ENCODE data around the gene MOK.
A peak's percentile ranks its signal among the peaks of the same experiment; 100 is the strongest.

MOK gene

DNA sequence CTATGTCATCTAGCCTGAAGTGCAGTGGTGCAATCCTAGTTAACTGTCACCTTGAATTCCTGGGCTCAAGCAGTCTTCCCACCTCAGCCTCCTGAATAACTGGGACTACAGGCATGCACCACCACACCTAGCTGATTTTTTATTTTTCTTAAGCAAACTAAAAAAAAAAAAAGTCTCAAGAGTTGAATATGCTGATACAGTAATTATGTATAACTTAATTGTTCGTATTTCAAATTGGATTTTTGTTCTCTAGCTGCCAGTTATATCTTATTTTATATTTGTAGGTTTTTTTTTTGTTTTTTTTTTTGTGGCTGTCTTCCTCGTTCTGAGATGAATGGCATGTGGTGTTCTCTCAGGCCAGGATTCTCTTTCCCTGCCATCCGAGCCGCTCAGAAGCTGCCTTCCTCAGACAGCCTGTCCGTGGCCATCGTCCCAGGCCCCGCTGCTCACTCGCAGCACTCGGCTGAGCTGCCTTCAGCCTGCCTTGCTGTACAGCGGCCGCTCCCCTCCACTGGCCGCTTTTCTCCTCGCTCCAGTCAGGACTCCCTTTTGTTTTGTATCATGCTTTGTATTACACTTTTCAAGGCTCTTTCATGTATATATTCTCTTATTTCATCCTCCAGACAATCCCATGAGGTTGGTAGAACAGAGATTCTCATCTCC, 112.0 kb downstream of the MOK start:
- TF ChIP-seq, protein P1, sequence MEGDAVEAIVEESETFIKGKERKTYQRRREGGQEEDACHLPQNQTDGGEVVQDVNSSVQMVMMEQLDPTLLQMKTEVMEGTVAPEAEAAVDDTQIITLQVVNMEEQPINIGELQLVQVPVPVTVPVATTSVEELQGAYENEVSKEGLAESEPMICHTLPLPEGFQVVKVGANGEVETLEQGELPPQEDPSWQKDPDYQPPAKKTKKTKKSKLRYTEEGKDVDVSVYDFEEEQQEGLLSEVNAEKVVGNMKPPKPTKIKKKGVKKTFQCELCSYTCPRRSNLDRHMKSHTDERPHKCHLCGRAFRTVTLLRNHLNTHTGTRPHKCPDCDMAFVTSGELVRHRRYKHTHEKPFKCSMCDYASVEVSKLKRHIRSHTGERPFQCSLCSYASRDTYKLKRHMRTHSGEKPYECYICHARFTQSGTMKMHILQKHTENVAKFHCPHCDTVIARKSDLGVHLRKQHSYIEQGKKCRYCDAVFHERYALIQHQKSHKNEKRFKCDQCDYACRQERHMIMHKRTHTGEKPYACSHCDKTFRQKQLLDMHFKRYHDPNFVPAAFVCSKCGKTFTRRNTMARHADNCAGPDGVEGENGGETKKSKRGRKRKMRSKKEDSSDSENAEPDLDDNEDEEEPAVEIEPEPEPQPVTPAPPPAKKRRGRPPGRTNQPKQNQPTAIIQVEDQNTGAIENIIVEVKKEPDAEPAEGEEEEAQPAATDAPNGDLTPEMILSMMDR (IDR thresholded peaks at IDR 0.05; ENCODE audit: unreplicated experiment in 3 of 3): no peak
- no peak overlapping the region for H3K4me3 Mint-ChIP-seq
- no peaks in the 10 kb centered on the region for H3K27me3 Mint-ChIP-seq (ENCODE audit: low read depth)
- peaks cover 39% of the 10 kb centered on the region for H3K4me1 Mint-ChIP-seq
- peaks cover 27% of the 10 kb centered on the region for H3K36me3 Mint-ChIP-seq (ENCODE audit: low read depth)
- H3K9me3 Mint-ChIP-seq: no peaks in the 10 kb centered on the region
- no peak overlapping the region for H3K27ac Mint-ChIP-seq

- Mint-ChIP-seq H3K4me1 (peaks cover 41% of the 10 kb centered on the region), H3K27ac (peak overlapping the region in 1 of 3 experiments; percentile 29), H3K9me3 (no peaks in the 10 kb centered on the region), H3K4me3 (no peak overlapping the region), H3K27me3 (ENCODE audit: low read depth) (no peaks in the 10 kb centered on the region), H3K36me3 (ENCODE audit: low read depth) (no peaks in the 10 kb centered on the region)
- TF ChIP-seq, protein P1 (IDR thresholded peaks at IDR 0.05; ENCODE audit: unreplicated experiment in 3 of 3): no peak
Measured at GRCh38 chr14:102189874-102190273, 115.1 kb downstream of the MOK start.

DNA sequence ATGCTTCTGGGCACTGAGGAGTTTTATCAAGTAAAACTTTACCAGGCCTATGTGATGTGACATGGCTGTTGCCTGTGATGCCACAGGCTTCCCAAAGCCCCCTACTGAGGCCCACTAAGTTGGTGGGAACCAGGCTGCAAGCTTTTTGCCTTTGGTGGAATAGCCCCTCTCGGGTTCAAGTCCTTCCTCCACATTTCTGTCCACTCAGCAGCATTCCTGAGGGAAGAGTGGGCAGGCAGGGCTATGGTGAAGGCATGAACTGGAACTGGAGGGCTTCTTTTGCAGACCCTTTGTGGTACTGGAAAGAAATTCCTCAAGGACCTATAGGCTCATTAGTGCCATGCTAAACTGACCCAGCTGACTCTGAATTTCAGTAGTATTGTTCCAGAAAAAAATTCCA, 116.8 kb downstream of the MOK start:
- H3K27ac Mint-ChIP-seq: no peak overlapping the region
- peaks cover 53% of the 10 kb centered on the region for H3K4me1 Mint-ChIP-seq
- no peak overlapping the region for H3K4me3 Mint-ChIP-seq
- H3K9me3 Mint-ChIP-seq: no peaks in the 10 kb centered on the region
- no peaks in the 10 kb centered on the region for H3K27me3 Mint-ChIP-seq (ENCODE audit: low read depth)
- TF ChIP-seq, protein P1 (IDR thresholded peaks at IDR 0.05; ENCODE audit: unreplicated experiment in 3 of 3): no peak
- no peaks in the 10 kb centered on the region for H3K36me3 Mint-ChIP-seq (ENCODE audit: low read depth)

- peaks cover 53% of the 10 kb centered on the region for H3K4me1 Mint-ChIP-seq
- H3K4me3 Mint-ChIP-seq: no peak overlapping the region
- no peaks in the 10 kb centered on the region for H3K9me3 Mint-ChIP-seq
- TF ChIP-seq, protein P1 (IDR thresholded peaks at IDR 0.05; ENCODE audit: unreplicated experiment in 3 of 3): no peak
- peak overlapping the region; percentile 27 to 69 (median 31) for H3K27ac Mint-ChIP-seq
- H3K36me3 Mint-ChIP-seq (ENCODE audit: low read depth): no peaks in the 10 kb centered on the region
- H3K27me3 Mint-ChIP-seq (ENCODE audit: low read depth): no peaks in the 10 kb centered on the region
Measured at GRCh38 chr14:102187568-102188001, 117.4 kb downstream of the MOK start.

- no peaks in the 10 kb centered on the region for H3K27me3 Mint-ChIP-seq (ENCODE audit: low read depth)
- TF ChIP-seq, protein P1 (IDR thresholded peaks at IDR 0.05; ENCODE audit: unreplicated experiment in 3 of 3): no peak
- H3K4me1 Mint-ChIP-seq: peaks cover 51% of the 10 kb centered on the region
- no peaks in the 10 kb centered on the region for H3K9me3 Mint-ChIP-seq
- no peak overlapping the region for H3K4me3 Mint-ChIP-seq
- no peaks in the 10 kb centered on the region for H3K36me3 Mint-ChIP-seq (ENCODE audit: low read depth)
- peak overlapping the region; percentile 27 to 69 (median 31) for H3K27ac Mint-ChIP-seq
Measured at GRCh38 chr14:102187044-102187443, 117.9 kb downstream of the MOK start.

DNA sequence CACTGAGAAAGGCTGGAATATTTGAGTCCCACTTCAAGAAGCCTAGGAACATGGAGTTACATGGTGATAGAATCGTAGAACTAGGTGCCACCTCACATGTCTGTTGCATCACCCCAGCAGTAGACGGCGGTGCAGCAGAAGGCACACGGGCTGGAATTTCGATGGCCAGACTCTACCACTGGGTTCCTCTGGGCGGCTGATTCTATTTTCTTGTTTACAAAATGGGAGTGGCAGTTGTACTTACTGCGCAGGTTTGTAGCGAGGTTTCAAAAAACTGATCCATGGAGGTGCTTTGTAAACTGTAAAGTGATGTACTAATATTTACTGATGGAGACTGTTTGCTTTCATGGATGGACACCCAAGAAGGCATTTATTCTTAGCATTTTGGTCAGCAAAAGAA, 119.6 kb downstream of the MOK start:
- H3K27ac Mint-ChIP-seq: no peak overlapping the region
- peaks cover 58% of the 10 kb centered on the region for H3K4me1 Mint-ChIP-seq
- H3K27me3 Mint-ChIP-seq (ENCODE audit: low read depth): no peaks in the 10 kb centered on the region
- TF ChIP-seq, protein P1 (IDR thresholded peaks at IDR 0.05; ENCODE audit: unreplicated experiment in 3 of 3): no peak
- no peak overlapping the region for H3K4me3 Mint-ChIP-seq
- H3K9me3 Mint-ChIP-seq: no peaks in the 10 kb centered on the region
- H3K36me3 Mint-ChIP-seq (ENCODE audit: low read depth): no peaks in the 10 kb centered on the region

Measured in nephron (organoid).